ENCODE data around the gene TMC7. TPM values are rescaled to one million over a fixed set of nuclear protein-coding genes. Genes with fewer than 3 reads are reported as not detected.
"Not testable (repeated sequence)": the region's sequence is repeated elsewhere in the genome, so short reads cannot be mapped to it uniquely, and the experiment has no call there.

TMC7 gene
- total and polyA plus RNA-seq, 3 donors from 2014 or later: 9.8 to 33.0 (median 14.6) TPM

- TF ChIP-seq POLR2A (IDR thresholded peaks at IDR 0.05): no peak
- TF ChIP-seq, protein P1, sequence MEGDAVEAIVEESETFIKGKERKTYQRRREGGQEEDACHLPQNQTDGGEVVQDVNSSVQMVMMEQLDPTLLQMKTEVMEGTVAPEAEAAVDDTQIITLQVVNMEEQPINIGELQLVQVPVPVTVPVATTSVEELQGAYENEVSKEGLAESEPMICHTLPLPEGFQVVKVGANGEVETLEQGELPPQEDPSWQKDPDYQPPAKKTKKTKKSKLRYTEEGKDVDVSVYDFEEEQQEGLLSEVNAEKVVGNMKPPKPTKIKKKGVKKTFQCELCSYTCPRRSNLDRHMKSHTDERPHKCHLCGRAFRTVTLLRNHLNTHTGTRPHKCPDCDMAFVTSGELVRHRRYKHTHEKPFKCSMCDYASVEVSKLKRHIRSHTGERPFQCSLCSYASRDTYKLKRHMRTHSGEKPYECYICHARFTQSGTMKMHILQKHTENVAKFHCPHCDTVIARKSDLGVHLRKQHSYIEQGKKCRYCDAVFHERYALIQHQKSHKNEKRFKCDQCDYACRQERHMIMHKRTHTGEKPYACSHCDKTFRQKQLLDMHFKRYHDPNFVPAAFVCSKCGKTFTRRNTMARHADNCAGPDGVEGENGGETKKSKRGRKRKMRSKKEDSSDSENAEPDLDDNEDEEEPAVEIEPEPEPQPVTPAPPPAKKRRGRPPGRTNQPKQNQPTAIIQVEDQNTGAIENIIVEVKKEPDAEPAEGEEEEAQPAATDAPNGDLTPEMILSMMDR (IDR thresholded peaks at IDR 0.05): no peak
- intact Hi-C loops (cut with DNase I; ENCODE audit: low total_unique reads): no loop called here
- H3K27ac ChIP-seq: no peak overlapping the region
- H3K9me3 ChIP-seq: no peaks in the 10 kb centered on the region
- no peaks in the 10 kb centered on the region for H3K27me3 ChIP-seq
- no peak for DNase-seq
- no peaks in the 10 kb centered on the region for H3K36me3 ChIP-seq (ENCODE audit: low read depth, missing control alignments)
- no peaks in the 10 kb centered on the region for H3K4me1 ChIP-seq
- H3K4me3 ChIP-seq: no peak overlapping the region
- WGBS, 2 donors: 54 to 75% methylated on average over 3 of the region's 3 CpGs
These were observed 8.6 kb upstream of the TMC7 start for GRCh38 chr16:18975109-18975508.

DNA sequence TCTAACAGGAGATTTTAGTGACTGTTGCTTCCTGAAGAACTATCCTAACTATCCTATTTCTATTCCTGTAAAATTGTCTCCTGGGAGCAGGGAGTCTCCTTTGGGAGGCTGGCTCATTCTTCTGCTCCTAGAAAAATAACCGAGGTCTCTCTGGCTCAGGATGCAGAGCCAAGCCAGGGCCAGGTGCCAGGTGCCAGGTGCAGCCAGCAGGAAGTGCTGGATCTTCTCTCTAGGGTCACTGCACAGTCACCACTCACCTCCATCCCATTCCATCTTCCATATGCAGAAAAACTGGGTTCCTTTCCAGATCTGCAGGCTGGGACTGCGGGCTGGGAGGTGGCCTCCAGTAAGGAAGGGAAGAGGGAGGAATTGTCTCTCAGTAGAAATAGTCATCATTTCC lies 3.8 kb upstream of the TMC7 start:
- H3K27me3 ChIP-seq: no peaks in the 10 kb centered on the region

DNA sequence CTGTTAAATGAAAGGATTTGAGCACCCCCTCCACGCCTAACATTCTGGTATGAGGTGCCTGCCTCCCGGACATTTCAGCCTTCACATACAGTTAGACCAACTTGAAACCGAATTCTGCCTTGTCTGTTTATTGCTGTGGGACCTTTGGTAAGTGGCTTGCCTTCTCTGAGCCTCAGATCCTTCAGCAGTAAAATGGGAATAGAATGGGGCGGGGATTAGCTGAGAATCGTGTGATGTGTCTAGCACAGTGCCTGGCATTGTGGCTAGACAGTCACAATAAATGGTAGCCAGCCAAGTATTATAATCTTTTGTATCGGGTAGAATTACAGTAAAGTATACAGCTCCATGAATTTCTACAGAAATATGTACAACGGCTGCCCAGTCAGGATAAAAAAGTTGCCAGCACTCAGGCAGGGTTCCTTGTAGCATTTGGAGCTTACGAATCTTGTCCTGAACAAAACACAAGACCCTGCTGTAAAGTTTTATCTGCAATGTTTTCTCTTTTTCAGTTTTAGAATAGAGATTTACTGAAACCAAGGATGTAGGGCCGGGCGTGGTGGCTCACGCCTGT lies 786 bp downstream of the TMC7 start:
- DNase-seq: no peak
- no peaks in the 10 kb centered on the region for H3K36me3 ChIP-seq (ENCODE audit: low read depth, missing control alignments)
- no peaks in the 10 kb centered on the region for H3K27me3 ChIP-seq
- H3K27ac ChIP-seq: no peak overlapping the region
- H3K4me3 ChIP-seq: peak overlapping the region; percentile 60 to 63
- H3K9me3 ChIP-seq: no peaks in the 10 kb centered on the region
- intact Hi-C loops (cut with DNase I; ENCODE audit: low total_unique reads): no loop called here
- WGBS, 2 donors: 53 to 58% methylated on average over 11 of the region's 11 CpGs
- H3K4me1 ChIP-seq: peaks cover 7% of the 10 kb centered on the region
- TF ChIP-seq, protein P1 (IDR thresholded peaks at IDR 0.05): no peak
- TF ChIP-seq POLR2A (IDR thresholded peaks at IDR 0.05): no peak

More for the DNA sequence above, 3.8 kb upstream of the TMC7 start:
- H3K4me3 ChIP-seq: no peak overlapping the region
- no peaks in the 10 kb centered on the region for H3K36me3 ChIP-seq (ENCODE audit: low read depth, missing control alignments)
- TF ChIP-seq, protein P1 (IDR thresholded peaks at IDR 0.05): no peak
- no peak for TF ChIP-seq POLR2A (IDR thresholded peaks at IDR 0.05)
- no peak overlapping the region for H3K27ac ChIP-seq
- no peaks in the 10 kb centered on the region for H3K9me3 ChIP-seq
- H3K4me1 ChIP-seq: peaks cover 7% of the 10 kb centered on the region
- no peak for DNase-seq
- WGBS, 2 donors: 56 to 60% methylated on average over 2 of the region's 2 CpGs
- intact Hi-C loops (cut with DNase I; ENCODE audit: low total_unique reads): no loop called here

- H3K36me3 ChIP-seq (ENCODE audit: low read depth, missing control alignments); H3K27me3 ChIP-seq; DNase-seq; H3K4me3 ChIP-seq; H3K9me3 ChIP-seq; H3K27ac ChIP-seq; intact Hi-C loops (cut with DNase I; ENCODE audit: low total_unique reads); H3K4me1 ChIP-seq: not testable (repeated sequence)
- WGBS, 2 donors: 72 to 86% methylated on average over 1 of the region's 1 CpG
These were observed 1.5 kb downstream of the TMC7 start for GRCh38 chr16:18985256-18985655.

DNA sequence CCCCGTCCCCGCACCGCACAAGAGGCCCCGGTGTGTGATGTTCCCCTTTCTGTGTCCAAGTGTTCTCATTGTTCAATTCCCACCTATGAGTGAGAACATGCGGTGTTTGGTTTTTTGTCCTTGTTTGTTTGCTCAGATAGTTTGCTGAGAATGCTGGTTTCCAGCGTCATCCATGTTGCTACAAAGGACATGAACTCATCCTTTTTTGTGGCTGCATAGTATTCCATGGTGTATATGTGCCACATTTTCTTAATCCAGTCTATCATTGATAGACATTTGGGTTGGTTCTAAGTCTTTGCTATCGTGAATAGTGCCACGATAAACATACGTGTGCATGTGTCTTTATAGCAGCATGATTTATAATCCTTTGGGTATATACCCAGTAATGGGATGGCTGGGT lies 8.0 kb downstream of the TMC7 start:
- DNase-seq; H3K27me3 ChIP-seq; H3K4me1 ChIP-seq; H3K9me3 ChIP-seq; H3K27ac ChIP-seq; H3K4me3 ChIP-seq; H3K36me3 ChIP-seq (ENCODE audit: low read depth, missing control alignments); intact Hi-C loops (cut with DNase I; ENCODE audit: low total_unique reads): not testable (repeated sequence)
- WGBS, 2 donors: 88 to 95% methylated on average over 7 to 9 of the region's 9 CpGs

DNA sequence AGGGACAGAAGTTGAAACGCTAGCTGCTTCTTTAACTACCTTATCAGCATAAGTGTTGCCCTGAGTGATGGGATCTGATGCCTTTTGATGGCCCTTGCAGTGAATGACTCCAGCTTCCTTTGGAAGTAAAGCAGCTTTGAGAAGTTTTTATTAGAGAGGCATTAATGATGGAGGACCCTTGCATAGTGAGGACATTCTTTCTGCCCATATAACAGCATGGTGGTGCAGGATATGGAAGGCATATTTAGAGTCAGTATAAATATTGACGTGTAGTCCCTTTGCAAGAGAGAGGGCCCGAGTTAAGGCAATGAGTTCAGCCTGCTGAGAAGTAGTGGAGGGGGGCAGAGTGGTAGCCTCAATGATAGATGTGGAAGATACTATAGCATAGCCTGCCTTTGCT lies 9.8 kb downstream of the TMC7 start:
- intact Hi-C loops (cut with DNase I; ENCODE audit: low total_unique reads); H3K27me3 ChIP-seq; H3K4me1 ChIP-seq; H3K9me3 ChIP-seq; H3K4me3 ChIP-seq; DNase-seq; H3K36me3 ChIP-seq (ENCODE audit: low read depth, missing control alignments); H3K27ac ChIP-seq: not testable (repeated sequence)
- 78 to 90% methylated on average over 3 of the region's 3 CpGs for WGBS, 2 donors

DNA sequence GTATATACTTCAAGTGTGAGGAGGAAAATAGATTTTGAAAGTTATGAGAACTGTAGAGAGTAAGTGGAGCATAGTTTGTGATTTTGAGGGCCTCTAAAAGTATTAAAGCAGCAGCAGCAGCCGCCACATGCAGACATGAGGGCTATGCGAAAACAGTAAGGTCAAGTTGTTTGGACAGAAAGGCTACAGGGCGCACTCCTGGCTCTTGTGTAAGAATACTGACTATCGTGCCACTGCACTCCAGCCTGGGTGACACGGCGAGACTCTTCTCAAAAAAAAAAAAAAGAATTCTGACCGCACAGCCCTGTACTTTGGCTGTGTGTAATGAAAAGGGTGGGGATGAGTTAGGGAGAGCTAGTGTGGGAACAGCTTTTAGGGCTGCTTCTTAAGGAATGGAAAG lies 10.4 kb downstream of the TMC7 start:
- H3K4me3 ChIP-seq; H3K27ac ChIP-seq; DNase-seq; H3K4me1 ChIP-seq; H3K36me3 ChIP-seq (ENCODE audit: low read depth, missing control alignments); intact Hi-C loops (cut with DNase I; ENCODE audit: low total_unique reads); H3K27me3 ChIP-seq; H3K9me3 ChIP-seq: not testable (repeated sequence)
- WGBS, 2 donors: 75 to 84% methylated on average over 7 of the region's 7 CpGs

DNA sequence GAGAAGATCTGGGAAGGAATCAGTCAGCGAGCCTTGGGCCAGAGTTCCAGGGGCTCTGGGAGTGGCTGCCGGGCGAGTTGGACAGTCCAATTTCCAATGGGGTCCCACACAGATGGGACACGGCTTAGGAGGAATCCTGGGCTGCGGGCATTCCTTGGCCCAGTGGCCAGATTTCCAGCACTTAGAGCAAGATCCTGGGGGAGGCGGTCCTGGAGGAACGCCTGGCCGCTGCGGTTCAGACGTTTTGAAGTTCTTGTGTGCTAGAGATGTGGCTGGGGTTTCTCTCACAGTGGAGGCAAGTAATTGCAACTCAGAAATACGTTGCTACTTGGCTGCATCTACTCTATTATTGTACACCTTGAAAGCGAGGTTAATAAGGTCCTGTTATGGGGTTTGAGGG lies 11.7 kb downstream of the TMC7 start:
- H3K36me3 ChIP-seq (ENCODE audit: low read depth, missing control alignments); H3K27ac ChIP-seq; DNase-seq; H3K27me3 ChIP-seq; intact Hi-C loops (cut with DNase I; ENCODE audit: low total_unique reads); H3K9me3 ChIP-seq; H3K4me3 ChIP-seq; H3K4me1 ChIP-seq: not testable (repeated sequence)
- 84 to 91% methylated on average over 12 of the region's 12 CpGs for WGBS, 2 donors

- intact Hi-C loops (cut with DNase I; ENCODE audit: low total_unique reads); H3K4me3 ChIP-seq; H3K27ac ChIP-seq; H3K9me3 ChIP-seq; DNase-seq; H3K27me3 ChIP-seq; H3K4me1 ChIP-seq; H3K36me3 ChIP-seq (ENCODE audit: low read depth, missing control alignments): not testable (repeated sequence)
- 87 to 89% methylated on average over 9 of the region's 9 CpGs for WGBS, 2 donors
These were observed 12.8 kb downstream of the TMC7 start for GRCh38 chr16:18996536-18996935.

- H3K27ac ChIP-seq; H3K36me3 ChIP-seq (ENCODE audit: low read depth, missing control alignments); H3K9me3 ChIP-seq; H3K4me3 ChIP-seq; H3K4me1 ChIP-seq; H3K27me3 ChIP-seq; DNase-seq; intact Hi-C loops (cut with DNase I; ENCODE audit: low total_unique reads): not testable (repeated sequence)
- WGBS, 2 donors: 87 to 93% methylated on average over 9 of the region's 9 CpGs
These were observed 13.3 kb downstream of the TMC7 start for GRCh38 chr16:18997001-18997400.

All from testis (tissue), 3 donors.